ENCODE results near the gene S100A8. TPM values are rescaled to one million over a fixed set of nuclear protein-coding genes. Genes with fewer than 3 reads are reported as not detected.

S100A8 gene
- total RNA-seq, 1 experiment from 2014 or later: not detected

DNA sequence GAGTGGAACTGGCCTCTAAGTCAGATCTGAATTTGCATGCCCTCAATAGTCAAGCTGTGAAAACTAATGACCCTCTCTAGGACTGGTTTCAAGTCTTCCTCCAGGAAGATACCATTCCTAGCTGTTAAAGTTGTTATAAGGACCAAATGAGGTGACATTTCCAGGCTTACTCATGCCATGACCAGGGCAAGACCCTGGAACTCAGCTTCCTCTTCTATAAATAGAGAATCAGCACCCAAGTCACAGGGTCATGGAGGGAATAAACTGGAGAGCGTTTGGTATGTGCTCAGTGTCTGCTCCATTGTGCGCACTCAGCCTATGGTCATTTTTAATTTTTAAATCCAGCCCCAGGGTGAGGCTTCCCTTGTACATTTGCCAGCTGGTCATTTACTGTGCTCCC is 30.7 kb downstream of the S100A8 start:
- intact Hi-C loops (cut with micrococcal nuclease; ENCODE audit: unreplicated experiment): no loop called here

DNA sequence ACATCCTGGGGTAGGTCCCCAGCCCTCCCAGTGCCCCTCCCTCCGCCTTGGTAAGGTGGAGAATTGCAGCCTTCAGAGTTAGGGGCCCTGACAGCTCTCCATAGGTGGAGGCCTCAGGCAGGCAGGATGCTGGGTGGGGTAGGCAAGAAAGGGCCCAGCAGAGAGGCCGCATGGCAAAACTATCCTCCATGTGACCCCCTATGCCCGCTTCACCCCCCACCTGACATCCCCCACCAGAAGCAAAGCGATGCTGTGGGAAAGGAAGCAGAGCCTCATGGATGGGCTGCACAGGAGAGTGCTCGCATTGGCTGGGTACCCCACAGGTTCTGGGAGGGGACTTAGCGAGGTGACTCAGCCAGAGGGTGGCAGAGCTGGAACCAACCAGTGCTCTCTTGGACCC is 31.6 kb downstream of the S100A8 start:
- intact Hi-C loops (cut with micrococcal nuclease; ENCODE audit: unreplicated experiment): no loop called here
- DNase-seq (ENCODE audit: low spot score): no peak
- H3K27me3 ChIP-seq (replicated peaks; ENCODE audit: insufficient read depth, low read depth, low read length, poor library complexity): peaks cover 23% of the 10 kb centered on the region
- H3K27ac ChIP-seq (ENCODE audit: low read depth, low read length, poor library complexity, severe bottlenecking): no peak overlapping the region
- no peaks in the 10 kb centered on the region for H3K4me1 ChIP-seq (ENCODE audit: insufficient read depth, low read length, poor library complexity, severe bottlenecking)
- no peaks in the 10 kb centered on the region for H3K36me3 ChIP-seq (ENCODE audit: insufficient read depth, low read length, poor library complexity, severe bottlenecking)
- H3K4me3 ChIP-seq (ENCODE audit: low read depth, low read length, poor library complexity, severe bottlenecking): no peak overlapping the region
- TF ChIP-seq, protein P1, sequence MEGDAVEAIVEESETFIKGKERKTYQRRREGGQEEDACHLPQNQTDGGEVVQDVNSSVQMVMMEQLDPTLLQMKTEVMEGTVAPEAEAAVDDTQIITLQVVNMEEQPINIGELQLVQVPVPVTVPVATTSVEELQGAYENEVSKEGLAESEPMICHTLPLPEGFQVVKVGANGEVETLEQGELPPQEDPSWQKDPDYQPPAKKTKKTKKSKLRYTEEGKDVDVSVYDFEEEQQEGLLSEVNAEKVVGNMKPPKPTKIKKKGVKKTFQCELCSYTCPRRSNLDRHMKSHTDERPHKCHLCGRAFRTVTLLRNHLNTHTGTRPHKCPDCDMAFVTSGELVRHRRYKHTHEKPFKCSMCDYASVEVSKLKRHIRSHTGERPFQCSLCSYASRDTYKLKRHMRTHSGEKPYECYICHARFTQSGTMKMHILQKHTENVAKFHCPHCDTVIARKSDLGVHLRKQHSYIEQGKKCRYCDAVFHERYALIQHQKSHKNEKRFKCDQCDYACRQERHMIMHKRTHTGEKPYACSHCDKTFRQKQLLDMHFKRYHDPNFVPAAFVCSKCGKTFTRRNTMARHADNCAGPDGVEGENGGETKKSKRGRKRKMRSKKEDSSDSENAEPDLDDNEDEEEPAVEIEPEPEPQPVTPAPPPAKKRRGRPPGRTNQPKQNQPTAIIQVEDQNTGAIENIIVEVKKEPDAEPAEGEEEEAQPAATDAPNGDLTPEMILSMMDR (conservative IDR thresholded peaks at IDR 0.05; ENCODE audit: low read depth, low read length): no peak
- no peak for TF ChIP-seq EZH2 (IDR thresholded peaks at IDR 0.05; ENCODE audit: borderline replicate concordance, low read depth, low read length, poor library complexity, severe bottlenecking)
- ChIA-PET POLR2A (ENCODE audit: low non-redundant PET) (no interaction called here), CTCF (no interaction called here)
- H3K9me3 ChIP-seq (ENCODE audit: low read depth, low read length, poor library complexity, severe bottlenecking): no peaks in the 10 kb centered on the region
- BruUV-seq (replicated peaks): no TSS peak

More for the DNA sequence above, 30.7 kb downstream of the S100A8 start:
- H3K27ac ChIP-seq (ENCODE audit: low read depth, low read length, poor library complexity, severe bottlenecking): no peak overlapping the region
- H3K4me3 ChIP-seq (ENCODE audit: low read depth, low read length, poor library complexity, severe bottlenecking): no peak overlapping the region
- no peaks in the 10 kb centered on the region for H3K36me3 ChIP-seq (ENCODE audit: insufficient read depth, low read length, poor library complexity, severe bottlenecking)
- no TSS peak for BruUV-seq (replicated peaks)
- no peak for TF ChIP-seq EZH2 (IDR thresholded peaks at IDR 0.05; ENCODE audit: borderline replicate concordance, low read depth, low read length, poor library complexity, severe bottlenecking)
- TF ChIP-seq, protein P1 (conservative IDR thresholded peaks at IDR 0.05; ENCODE audit: low read depth, low read length): no peak
- peaks cover 30% of the 10 kb centered on the region for H3K27me3 ChIP-seq (replicated peaks; ENCODE audit: insufficient read depth, low read depth, low read length, poor library complexity)
- no peak for DNase-seq (ENCODE audit: low spot score)
- ChIA-PET POLR2A (ENCODE audit: low non-redundant PET) (no interaction called here), CTCF (no interaction called here)
- H3K9me3 ChIP-seq (ENCODE audit: low read depth, low read length, poor library complexity, severe bottlenecking): no peaks in the 10 kb centered on the region
- no peaks in the 10 kb centered on the region for H3K4me1 ChIP-seq (ENCODE audit: insufficient read depth, low read length, poor library complexity, severe bottlenecking)

DNA sequence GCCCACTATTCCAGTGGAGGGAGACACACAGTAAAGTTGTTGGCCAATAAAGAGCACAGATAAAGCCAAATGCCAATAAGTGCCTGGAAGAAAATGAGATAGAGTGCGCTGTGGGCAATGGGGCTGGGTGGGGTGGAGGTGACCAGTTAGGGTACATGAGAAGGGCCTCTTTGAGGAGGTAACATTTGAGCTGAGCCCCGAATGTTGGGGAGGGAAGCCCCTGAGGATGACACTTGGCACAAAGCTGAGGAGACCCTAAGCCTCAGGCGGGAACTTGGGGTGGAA is 32.2 kb downstream of the S100A8 start:
- no peak for TF ChIP-seq EZH2 (IDR thresholded peaks at IDR 0.05; ENCODE audit: borderline replicate concordance, low read depth, low read length, poor library complexity, severe bottlenecking)
- TF ChIP-seq, protein P1 (conservative IDR thresholded peaks at IDR 0.05; ENCODE audit: low read depth, low read length): no peak
- Histone ChIP-seq H3K27ac (ENCODE audit: low read depth, low read length, poor library complexity, severe bottlenecking) (no peak overlapping the region), H3K9me3 (ENCODE audit: low read depth, low read length, poor library complexity, severe bottlenecking) (no peaks in the 10 kb centered on the region), H3K4me1 (ENCODE audit: insufficient read depth, low read length, poor library complexity, severe bottlenecking) (no peaks in the 10 kb centered on the region), H3K27me3 (replicated peaks; ENCODE audit: insufficient read depth, low read depth, low read length, poor library complexity) (peaks cover 19% of the 10 kb centered on the region), H3K36me3 (ENCODE audit: insufficient read depth, low read length, poor library complexity, severe bottlenecking) (no peaks in the 10 kb centered on the region), H3K4me3 (ENCODE audit: low read depth, low read length, poor library complexity, severe bottlenecking) (no peak overlapping the region)
- intact Hi-C loops (cut with micrococcal nuclease; ENCODE audit: unreplicated experiment): no loop called here
- ChIA-PET CTCF (no interaction called here), POLR2A (ENCODE audit: low non-redundant PET) (interaction anchor here (0.5 kb wide), 1 partner anchor 877 kb away, joined by 3 read pairs; no protein-coding TSS in a partner anchor)
- DNase-seq (ENCODE audit: low spot score): no peak
- no TSS peak for BruUV-seq (replicated peaks)
